Colon (tissue), 2 donors: ENCODE results near the gene FBXW4.

ENCODE experiments used
- FAIRE-seq: peaks from 2 replicates; lab custom pipeline; 2012; peaks lifted over from hg19 to GRCh38; lab: Jason Lieb, UNC
- donor health status: control.
- donor health status: control.

FBXW4 gene

DNA sequence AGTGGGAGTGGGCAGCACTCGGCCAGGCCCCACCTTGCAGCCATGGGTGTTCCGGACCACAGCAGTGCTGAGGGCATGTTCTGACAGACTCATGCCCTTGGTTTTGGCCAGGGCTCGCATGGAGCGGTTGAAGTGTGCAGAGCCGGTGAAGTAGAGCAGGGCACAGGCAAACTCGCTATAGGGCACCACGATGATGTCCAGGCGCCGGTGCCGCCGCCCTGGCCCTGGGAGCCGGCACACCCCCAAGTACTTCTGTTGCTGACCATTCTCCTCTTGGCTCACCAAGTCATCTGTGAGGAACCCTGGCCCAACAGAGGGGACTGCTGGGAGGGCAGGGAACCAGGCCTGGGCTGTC is 115.5 kb downstream of the FBXW4 start:
- no peak for FAIRE-seq

DNA sequence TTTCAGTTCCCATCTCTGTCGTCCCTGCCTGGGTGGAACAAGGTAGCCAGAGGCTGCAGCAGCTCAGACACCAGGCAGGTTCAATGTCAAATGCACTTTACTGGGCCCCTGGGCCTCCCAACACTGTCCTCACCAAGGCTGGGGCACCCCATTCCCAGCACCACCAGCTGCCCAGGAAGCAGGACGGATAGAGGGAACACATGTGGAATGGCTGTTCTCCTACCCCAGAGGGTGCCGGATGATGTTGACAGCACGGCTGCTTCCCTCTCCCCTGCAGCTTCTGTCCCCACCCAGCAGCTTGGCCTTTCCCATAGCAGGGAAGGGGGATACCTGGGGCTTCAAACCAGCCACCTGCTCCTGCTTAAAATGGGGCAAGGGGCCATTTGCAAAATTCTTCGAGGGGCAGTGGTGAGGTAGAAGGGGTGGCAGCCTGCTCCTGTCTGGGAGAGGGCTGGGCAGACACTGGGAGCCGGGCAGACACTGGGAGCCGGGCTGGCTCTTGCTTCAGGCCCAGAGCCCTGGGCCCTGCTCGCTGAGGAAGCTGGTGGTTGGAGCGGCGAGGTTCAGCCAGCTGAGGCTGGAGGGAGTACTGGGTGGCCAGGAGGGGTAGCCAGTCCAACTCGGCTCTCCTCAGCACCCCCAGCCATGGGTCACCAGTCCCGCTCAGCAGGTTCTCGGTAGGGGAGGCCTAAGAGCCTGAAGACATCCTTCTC is 116.0 kb downstream of the FBXW4 start:
- no peak for FAIRE-seq

DNA sequence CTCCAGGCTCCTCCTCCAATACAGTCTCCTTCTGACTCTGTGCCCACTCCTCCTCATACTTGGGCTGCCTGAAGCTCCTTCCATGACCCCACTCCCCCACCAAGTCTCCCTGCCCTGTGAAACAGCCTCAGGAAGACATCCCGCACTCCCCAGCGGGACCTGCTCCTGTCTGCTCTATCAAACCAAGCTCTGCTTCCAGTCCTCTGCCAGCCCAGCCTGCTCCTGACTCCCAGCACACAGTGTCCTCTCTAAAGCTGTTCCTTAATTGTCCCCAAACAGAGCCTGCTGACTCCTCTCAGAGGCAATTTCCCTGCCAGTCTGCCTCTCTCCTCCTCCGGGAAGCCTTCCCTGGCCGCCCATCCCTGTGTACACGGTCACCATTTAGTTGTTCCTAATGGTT is 116.8 kb downstream of the FBXW4 start:
- FAIRE-seq, result no peak

DNA sequence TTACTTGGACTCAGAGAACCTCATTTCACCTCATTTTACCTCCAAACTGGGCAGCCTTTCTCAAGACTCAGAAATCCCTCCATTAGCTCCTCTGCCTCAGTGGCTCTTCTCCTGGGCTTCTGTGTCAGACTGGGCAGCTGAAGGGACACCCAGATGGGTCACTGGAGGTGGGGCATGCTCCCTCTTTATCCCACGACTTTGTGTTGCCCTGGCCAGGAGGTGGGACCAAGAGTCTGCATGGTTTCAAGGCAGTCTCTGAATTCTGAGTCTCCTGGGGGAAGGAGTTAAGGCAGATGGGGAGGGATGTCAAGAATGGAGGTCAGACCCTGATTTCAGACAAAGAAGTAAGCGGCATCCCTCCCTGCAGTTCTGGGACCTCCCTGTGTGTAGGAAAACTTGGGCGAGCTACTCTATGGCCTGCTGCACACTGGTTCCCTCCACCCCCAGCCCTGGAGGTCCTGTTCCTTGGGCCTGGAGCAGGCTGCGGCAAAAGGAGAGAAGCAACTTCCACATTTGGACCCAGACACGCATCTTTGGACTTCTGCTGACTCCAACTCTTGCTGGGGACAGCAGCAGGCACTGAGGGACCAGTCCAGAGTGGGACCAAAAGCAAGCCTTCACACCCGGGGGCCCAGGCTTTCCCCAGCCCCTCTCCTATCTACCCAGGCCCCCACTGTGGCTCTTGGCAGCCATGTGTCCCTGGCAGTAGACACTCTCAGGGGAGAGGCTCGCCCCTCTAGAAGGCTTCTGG is 117.7 kb downstream of the FBXW4 start:
- FAIRE-seq, result no peak

DNA sequence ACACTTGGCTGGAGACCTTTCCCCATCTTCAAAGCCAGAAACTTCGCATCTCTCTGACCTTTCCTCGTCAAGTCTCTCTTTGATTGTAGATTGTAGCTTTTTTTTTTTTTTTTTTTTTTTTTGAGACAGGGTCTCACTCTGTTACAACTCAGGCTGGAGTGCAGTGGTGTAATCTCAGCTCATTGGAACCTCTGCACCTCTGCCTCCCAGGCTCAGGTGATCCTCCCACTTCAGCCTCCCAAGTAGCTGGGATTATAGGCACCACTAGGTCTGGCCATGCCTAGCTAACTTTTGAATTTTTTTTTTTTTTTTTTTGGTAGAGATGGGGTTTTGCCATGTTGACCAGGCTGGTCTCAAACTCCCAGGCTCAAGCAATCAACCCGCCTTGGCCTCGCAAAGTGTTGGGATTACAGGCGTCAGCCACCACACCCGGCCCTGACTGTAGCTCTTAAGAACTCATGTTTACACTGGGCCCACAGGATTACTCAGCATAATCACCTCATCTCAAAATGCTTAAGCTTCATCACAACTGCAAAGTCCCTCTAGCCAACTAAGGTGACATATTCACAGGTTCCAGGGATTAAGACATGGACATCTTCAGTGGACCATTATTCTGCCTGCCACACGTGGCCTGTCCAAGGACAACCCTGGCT is 118.6 kb downstream of the FBXW4 start:
- no peak for FAIRE-seq

DNA sequence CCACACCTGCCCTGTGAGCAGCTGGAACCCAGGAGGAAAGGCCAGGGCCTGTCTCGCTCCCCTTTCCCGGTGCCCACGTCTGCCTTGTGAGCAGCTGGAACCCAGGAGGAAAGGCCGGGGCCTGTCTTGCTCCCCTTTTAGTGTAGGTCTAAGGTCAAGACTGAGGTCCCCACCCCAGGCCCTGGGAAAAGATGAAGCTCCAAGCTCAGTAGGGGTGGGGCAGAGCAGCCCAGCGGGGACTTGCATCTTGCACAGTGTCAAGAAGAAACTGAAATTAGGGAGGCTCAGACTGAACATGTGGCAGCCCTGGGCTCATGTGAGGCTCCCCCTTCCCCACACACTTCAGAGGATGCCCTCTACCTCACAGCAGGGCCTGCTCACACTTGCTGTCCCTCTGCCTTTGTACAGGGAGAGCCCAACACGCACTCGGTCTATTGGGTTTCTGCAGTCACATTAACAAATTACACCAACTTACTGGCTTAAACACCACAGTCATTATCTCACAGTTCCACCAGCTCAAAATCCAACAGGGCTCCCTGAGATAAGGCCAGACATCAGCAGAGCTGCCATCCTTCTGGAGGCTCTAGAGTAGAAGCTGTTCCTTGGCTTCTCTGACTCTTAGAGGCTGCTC is 119.3 kb downstream of the FBXW4 start:
- no peak for FAIRE-seq

DNA sequence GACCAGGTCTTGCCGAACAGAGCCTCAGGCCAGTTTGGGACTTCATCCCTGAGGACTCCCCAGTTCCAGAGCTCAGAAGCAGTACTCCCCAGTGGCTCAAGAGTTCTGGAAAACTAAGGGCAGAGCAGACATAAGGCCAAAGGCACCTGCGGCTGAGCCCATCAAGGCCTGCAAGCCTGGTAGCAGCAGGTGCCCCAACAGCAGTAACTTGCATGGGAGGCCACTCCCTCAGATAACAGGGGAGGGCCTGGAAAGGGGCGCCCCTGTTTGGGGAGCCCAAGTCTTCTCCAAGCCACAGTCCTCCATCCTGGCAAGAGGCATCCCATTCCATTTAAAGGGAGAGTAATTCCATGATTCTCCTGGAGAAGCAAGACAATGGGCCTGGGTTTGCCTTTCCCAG is 119.9 kb downstream of the FBXW4 start:
- no peak for FAIRE-seq

DNA sequence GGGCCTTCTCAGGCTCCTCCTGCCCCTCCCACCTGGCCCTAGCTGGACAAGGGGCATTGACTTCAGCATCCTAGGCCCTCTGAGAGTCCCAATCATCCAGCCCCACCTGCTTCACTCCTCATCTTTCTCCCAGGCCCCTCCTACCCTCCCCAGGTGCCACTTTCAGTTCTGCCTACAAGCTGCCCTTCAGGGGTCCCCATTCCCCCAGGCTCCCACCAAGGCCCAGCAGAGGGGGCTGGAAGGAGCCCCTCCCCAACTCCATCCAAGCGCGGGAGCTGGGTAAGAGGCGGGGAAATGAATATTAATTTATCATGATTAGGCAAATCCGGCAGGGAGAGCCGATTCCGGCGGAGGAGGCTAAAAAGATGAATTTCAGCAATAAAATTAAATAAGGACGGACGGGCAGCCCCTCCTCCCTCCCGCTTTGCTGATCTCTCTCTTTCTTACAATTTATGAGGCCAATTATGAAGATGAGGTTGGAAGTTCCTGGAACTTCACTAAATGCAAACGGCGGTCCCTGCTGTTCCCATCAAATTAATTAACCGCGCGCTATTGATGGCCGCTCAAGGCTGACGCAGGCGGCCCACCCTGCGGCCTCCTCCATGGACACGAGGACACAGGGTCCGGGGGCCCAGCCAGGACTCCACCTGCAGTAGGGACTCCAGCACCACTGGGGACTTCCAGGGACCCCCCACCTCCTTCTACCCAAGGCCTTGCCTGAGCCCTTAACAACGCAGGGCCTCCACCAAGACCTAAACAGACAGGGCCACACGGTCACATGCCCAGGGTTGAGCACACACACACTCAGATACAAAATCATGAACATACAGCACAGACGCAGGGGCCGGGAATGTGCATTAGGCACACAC is 120.9 kb downstream of the FBXW4 start:
- no peak for FAIRE-seq

DNA sequence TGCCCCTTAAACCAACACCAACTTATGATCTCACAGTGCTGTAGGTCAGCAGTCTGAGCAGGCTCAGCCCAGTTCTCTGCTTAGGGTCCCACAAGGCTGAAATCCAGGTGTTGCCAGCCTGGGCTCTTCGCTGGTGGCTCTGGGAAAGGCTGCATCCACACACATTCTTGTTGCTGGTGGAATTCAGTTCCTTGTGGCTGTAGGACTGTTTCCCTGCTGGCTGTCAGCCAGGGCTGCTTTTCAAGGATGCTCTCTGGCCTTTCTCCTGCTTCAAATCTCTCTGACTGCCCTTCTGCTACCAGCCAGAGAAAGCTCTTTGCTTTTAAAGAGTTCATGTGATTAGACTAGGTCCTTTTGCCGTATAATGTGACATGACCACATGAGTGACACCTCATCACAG is 122.2 kb downstream of the FBXW4 start:
- no peak for FAIRE-seq

DNA sequence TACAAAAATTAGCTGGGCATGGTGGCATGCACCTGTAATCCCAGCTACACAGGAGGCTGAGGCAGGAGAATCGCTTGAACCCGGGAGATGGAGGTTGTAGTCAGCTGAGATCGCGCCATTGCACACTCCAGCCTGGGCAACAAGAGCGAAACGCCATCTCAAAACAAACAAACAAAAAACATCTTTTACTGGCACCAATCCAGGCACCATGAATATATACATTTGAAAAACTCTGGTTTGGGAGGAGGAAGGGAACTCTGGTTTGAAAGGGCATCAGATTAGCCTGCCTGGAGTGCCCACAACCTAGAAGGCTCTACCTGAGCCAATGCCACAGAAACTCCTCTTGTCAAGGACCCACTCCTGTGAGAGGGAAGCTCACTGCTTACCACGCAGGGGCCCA is 122.8 kb downstream of the FBXW4 start:
- FAIRE-seq, result no peak

DNA sequence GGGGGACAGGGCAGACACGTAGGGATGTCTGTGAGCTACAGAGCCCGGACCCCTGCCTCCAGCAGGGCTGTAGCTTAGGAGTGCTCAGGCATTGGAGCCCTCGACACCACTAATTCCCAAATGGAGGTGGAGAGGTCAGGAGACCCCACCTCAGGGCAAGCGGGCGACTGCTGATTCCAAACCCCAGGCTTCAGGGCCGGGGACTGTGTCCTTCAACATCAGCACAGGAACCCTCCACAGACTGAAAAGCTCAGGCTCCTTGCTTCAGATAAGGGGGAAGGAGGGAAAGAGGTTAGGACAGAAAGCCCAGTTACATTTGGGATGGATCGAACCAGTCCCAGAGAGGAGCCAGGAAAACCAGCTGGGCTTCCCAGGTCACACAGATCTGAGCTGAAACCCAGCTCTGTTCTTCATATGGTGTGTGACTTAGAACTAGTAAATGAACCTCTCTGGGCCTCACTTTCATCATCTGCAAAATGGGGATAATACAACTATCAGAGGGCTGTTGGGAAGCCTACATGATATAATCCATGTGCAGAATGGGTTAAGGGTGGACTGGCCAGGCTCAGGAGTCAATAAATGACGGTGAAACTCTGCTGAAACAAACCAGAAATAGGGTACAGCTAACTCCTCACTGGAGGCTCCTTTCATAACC is 123.6 kb downstream of the FBXW4 start:
- FAIRE-seq, result no peak

DNA sequence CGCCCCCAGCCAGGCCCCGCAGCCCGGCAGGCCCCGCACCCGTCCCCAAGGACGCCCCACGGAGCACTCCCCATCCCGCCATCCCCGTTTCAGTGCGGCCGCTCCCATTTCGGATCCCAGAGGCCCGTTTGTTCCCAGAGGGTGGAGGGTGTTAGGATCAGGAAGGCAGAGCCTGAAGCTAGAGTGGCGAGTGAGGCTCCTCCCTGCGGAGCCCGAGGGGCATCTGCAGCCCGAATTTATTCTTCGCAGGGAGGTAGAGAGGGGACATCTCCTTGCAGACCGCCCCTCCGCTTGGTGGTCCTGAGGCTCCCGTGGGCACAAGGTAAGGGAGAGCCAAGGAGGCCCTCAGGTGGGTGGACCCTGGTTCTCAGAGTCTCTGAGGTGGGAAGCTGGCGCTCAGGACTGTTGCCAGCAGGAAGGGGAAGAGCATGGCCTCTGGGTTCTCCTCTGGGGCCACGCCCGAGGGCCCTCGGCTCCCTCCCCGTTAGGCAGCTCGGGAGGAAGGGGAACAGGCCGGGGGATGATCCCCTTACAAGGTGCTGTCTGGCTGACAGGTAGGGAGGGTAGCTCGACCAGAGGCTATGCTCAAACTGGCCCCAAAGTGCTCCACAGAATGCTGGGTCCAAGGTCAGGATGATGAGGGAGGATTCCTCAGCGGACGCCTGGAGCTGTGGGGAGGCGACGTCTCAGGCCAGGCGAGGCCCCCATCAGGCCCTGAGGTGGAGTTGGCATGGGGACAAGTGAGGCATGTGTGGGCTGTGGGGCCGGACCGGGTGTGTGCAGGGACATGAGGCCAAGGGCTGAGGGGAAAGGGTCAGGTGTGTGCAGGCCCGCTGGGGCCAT is 124.3 kb downstream of the FBXW4 start:
- no peak for FAIRE-seq

DNA sequence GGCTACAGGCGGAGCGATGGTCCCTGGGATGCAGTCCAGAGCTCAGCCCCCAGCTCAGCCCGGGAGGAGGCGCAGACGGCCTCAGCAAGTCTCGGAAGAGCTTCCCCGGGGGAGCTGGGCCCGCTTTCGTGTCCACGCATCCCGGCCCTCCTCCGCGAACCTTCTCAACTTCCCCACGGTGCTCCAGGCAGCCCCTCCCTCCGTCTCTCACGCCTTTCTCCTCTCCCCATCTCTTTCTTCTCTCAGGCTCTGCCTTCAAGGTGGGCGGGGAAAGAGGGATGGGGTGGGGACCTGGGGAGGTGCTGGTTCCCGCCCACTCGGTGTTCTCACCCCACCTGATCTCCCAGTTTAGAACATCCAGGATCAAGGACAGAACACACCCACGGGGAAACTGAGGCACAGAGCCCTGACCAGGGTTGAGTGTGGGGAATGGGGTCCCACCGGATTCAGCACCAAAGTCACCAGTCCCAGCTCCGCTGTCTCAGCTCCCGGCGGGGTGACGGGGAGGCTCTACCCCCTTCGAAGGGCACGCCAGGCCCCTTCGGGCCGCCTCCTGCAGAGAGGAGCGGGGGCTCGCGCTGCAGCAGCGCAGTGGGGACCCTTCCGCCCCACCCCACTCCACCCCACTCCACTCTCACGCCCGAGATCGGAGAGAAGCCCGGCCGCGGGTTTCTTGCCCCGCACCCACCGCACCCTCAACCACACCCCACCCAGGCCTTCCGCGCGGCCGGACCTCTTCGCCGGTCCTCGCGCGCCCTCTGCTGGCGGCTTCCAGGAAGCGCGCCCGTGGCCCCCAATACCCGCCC is 125.1 kb downstream of the FBXW4 start:
- no peak for FAIRE-seq

DNA sequence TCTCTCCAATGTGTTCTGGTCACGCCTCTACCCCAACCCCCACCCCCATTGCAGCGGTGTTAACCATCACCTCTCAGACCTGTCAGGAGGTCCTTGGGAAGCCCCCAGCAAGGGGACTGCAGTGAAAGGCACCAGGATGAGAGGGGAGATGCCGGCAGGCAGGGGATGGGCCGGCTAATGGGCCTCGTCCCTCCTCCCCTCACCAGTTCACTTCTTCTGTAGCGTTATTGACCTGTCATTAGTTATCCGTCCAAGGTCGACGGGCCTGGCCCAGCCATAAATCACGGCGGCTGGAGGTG is 125.7 kb downstream of the FBXW4 start:
- no peak for FAIRE-seq

DNA sequence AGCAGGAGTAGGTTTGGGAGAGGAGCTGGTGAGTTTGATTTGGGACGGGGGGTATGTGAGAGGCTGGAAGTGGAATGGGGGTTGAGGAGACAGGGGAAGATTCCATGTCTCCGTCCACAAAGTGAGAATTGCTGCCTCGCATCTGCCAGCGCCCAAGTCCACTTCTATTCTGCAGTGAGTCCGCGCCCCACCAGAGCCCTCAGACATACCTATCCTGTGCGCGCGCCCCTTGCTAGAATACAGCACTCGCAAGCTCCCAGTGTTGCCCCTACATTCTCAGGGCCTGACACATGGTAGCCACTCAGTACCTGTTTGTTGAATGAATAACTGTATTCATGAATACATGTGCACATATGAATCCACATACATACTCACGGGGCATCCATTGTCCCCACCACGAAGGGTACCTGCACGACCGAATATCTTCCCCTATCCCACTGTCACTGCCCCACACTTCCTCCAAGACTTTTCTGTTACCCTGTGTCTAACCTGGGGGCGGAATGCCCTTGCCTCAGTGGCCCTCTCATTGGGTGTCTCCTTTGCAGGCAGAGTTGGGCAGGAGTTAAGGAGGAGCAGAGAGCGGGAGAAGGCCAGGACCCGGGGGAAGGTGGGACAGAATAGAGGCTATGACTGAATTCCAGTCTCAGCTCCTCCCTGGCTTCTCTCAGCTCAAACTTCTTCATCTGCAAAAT is 126.8 kb downstream of the FBXW4 start:
- FAIRE-seq, result no peak

DNA sequence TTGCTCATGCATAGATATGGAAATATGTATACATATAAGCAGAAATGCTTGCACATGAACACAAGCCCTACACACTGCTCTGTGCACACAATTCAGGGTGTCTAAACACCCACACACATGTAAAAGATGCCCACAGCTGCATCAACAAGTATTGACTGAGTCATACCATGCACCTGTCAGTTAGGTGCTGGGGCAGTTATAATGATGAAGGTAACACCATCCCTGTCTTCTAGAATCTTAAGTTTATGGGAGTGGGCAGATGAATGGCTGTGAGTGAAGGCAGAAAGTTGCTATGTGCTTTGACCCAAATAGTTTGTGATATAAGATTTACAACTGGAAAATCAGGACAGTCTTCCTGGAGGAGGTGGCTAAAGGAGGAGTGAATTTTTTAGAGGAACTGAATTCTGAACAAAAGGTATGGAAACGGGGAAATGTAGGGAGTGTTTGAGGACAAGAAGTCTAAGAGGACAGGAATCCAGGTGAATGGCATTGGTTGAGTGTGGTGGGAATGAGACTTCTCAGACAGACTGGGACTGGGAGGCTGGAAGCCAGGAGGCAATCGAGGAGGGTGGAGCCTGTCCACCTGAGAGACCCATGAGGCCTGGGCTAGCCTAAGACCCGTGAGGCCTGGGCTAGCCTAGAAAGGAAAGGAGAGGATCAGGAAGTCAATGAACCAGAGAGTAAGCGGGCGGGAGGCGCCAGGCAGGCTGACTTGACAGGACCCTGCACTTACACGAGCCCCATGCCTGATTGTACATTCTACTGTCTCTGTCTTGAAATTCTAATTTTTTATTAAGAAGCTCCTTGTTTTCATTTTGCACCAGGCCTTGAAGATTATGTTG is 127.6 kb downstream of the FBXW4 start:
- FAIRE-seq, result no peak

DNA sequence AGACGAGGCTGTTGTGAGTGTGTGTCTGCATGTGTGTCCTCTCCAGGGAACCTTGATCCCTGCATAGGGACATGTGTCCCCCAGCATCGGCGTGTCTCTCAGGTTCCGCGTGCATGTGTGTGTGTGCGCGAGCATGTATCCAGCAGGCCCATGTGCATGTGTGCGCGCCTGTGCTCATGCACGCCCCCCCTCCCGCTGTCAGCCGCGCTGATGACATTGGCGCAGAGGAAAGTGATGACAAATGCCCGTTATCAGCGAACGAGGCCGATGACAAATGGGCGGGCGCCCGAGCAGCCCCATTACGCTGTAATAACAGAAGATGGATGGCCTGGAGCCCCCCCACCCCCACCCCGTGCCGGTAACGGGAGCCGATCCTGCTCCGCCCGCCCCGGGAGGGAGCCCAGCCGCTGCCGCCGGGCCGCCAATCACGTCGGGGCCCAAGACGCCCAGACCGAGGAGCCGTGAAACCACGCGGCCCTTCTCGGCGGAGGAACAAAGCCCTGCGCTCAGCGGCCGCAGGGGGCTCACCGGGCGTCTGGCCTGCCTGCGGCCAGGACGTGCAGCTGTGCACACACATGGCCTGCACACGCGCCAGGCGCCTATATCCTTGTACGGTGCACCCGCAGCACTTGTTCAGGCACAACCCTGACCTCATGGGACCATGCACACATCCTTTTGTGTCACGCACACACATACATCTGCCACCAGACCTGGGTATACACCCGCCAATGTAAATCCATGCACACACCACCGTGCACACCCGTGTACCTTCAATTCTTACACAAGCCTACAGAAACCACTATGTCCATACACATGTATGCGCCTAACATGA is 128.4 kb downstream of the FBXW4 start:
- no peak for FAIRE-seq
